Mesenchymal stem cell (in vitro differentiated cells and primary cell): ENCODE measurements around the gene KCTD21.
"Not testable (repeated sequence)": the region's sequence is repeated elsewhere in the genome, so short reads cannot be mapped to it uniquely, and the experiment has no call there.

Experiments
- DNase-seq: peaks from one replicate; pipeline ENCODE4 v3.0.0-alpha.2; 2013
- H2AFZ ChIP-seq: one replicate; pipeline ENCODE4 v1.6.1; 2013; ENCODE audit warnings: low read depth, mild to moderate bottlenecking, control low read depth, inconsistent platforms, low read length, moderate library complexity
- H2AK5ac ChIP-seq: 2 replicates; pipeline ENCODE4 v1.6.1; 2013; ENCODE audit warnings: low read length, moderate library complexity, mild to moderate bottlenecking, inconsistent platforms; ENCODE audit not compliant: severe bottlenecking
- H2BK120ac ChIP-seq: one replicate; pipeline ENCODE4 v1.6.1; 2013; ENCODE audit warnings: low read depth, mild to moderate bottlenecking, inconsistent platforms, low read length, moderate library complexity
- H2BK12ac ChIP-seq, 2 experiments: one replicate each; pipeline ENCODE4 v1.6.1; 2013; ENCODE audit warnings: inconsistent platforms in 2 of 2, low read length in 2 of 2, mild to moderate bottlenecking in 2 of 2, moderate library complexity in 2 of 2, control low read depth in 1 of 2
- H2BK15ac ChIP-seq: one replicate; pipeline ENCODE4 v1.6.1; 2013; ENCODE audit warnings: mild to moderate bottlenecking, low read depth, inconsistent platforms; ENCODE audit not compliant: poor library complexity, severe bottlenecking
- H2BK5ac ChIP-seq: 2 replicates; pipeline ENCODE4 v1.6.1; 2013; ENCODE audit warnings: low read depth, mild to moderate bottlenecking, low read length, control low read depth, inconsistent platforms; ENCODE audit not compliant: poor library complexity, severe bottlenecking
- H3K14ac ChIP-seq, 2 experiments: one replicate each; pipeline ENCODE4 v1.6.1; 2013; ENCODE audit warnings: inconsistent platforms in 2 of 2, low read length in 2 of 2, control low read depth in 1 of 2, mild to moderate bottlenecking in 1 of 2, moderate library complexity in 1 of 2
- H3K18ac ChIP-seq, 2 experiments: one replicate each; pipeline ENCODE4 v1.6.1; 2013; ENCODE audit warnings: inconsistent platforms in 2 of 2, low read length in 2 of 2, control low read depth in 1 of 2, low read depth in 1 of 2, mild to moderate bottlenecking in 1 of 2
- H3K23ac ChIP-seq, 2 experiments: one replicate each; pipeline ENCODE4 v1.6.1; 2013; ENCODE audit warnings: inconsistent platforms in 2 of 2, low read length in 2 of 2, mild to moderate bottlenecking in 2 of 2, moderate library complexity in 2 of 2, control low read depth in 1 of 2
- H3K27ac ChIP-seq: 2 replicates; pipeline ENCODE4 v1.5.1; 2013; ENCODE audit warnings: mild to moderate bottlenecking, moderate library complexity, low read length, control low read depth, inconsistent platforms; ENCODE audit not compliant: poor library complexity, severe bottlenecking
- H3K27me3 ChIP-seq, 2 experiments: 2 replicates each; pipeline versions ENCODE4 v1.6.1 to v1.7.0; 2013; ENCODE audit warnings: low read length in 2 of 2, mild to moderate bottlenecking in 2 of 2, moderate library complexity in 2 of 2, control low read depth in 1 of 2, inconsistent platforms in 1 of 2; ENCODE audit not compliant: control insufficient read depth in 1 of 2, insufficient read depth in 1 of 2
- H3K36me3 ChIP-seq, 2 experiments: 2 replicates each; pipeline versions ENCODE4 v1.6.1 to v1.7.0; 2013; ENCODE audit warnings: low read length in 2 of 2, control low read depth in 1 of 2, inconsistent platforms in 1 of 2, low read depth in 1 of 2, mild to moderate bottlenecking in 1 of 2; ENCODE audit not compliant: insufficient read depth in 2 of 2, control insufficient read depth in 1 of 2
- H3K4ac ChIP-seq, 2 experiments: one replicate each; pipeline ENCODE4 v1.6.1; 2013; ENCODE audit warnings: inconsistent platforms in 2 of 2, low read length in 2 of 2, mild to moderate bottlenecking in 2 of 2, moderate library complexity in 2 of 2, control low read depth in 1 of 2, low read depth in 1 of 2
- H3K4me1 ChIP-seq: 2 replicates; pipeline ENCODE4 v1.6.1; 2013; ENCODE audit warnings: low read depth, low read length, control low read depth; ENCODE audit not compliant: control insufficient read depth, insufficient read depth
- H3K4me2 ChIP-seq: 2 replicates; pipeline ENCODE4 v1.6.1; 2013; ENCODE audit warnings: low read length, mild to moderate bottlenecking, inconsistent platforms; ENCODE audit not compliant: poor library complexity, severe bottlenecking
- H3K4me3 ChIP-seq, 2 experiments: 2 replicates each; pipeline versions ENCODE4 v1.5.1 to v1.7.0; 2013; ENCODE audit warnings: low read length in 2 of 2, mild to moderate bottlenecking in 2 of 2, control low read depth in 1 of 2, low read depth in 1 of 2; ENCODE audit not compliant: insufficient read depth in 1 of 2
- H3K79me1 ChIP-seq: replicated peaks from 2 replicates; pipeline ENCODE4 v1.6.1; 2013; ENCODE audit warnings: mild to moderate bottlenecking, control low read depth, low read length, inconsistent platforms; ENCODE audit not compliant: poor library complexity, severe bottlenecking
- H3K9ac ChIP-seq: 2 replicates; pipeline ENCODE4 v1.7.0; 2013; ENCODE audit warnings: mild to moderate bottlenecking, low read length, moderate library complexity
- H3K9me3 ChIP-seq: 2 replicates; pipeline ENCODE4 v1.7.0; 2013; ENCODE audit warnings: mild to moderate bottlenecking, low read length; ENCODE audit not compliant: control insufficient read depth
- H4K8ac ChIP-seq: one replicate; pipeline ENCODE4 v1.6.1; 2013; ENCODE audit warnings: inconsistent platforms, mild to moderate bottlenecking, low read length, moderate library complexity
- H4K91ac ChIP-seq: one replicate; pipeline ENCODE4 v1.6.1; 2013; ENCODE audit warnings: mild to moderate bottlenecking, low read length, inconsistent platforms
- WGBS: methylation state at CpG from one replicate; pipeline ENCODE4 v1.1.7; 2013; ENCODE audit warnings: mixed read lengths; 5-methylcytosine and 5-hydroxymethylcytosine counted together

The KCTD21 gene

DNA sequence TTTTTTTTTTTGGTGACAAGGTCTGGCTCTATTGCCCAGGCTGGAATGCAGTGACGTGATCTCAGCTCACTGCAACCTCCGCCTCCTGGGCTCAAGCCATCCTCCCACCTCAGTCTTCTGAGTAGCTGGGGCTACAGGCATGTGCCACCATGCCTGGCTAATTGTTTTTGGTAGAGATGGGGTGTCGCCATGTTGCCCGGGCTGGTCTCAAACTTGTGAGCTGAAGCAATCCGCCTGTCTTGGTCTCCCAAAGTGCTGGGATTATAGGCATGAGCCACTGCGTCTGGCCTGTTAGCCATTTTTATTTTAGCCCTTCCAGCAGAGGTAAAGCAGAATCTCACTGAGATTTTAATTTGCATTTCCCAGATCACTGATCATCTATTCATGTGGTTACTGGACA lies 44.6 kb upstream of the KCTD21 start:
- not testable (repeated sequence) for H3K79me1 ChIP-seq, H4K91ac ChIP-seq, H3K4me2 ChIP-seq, H3K4ac ChIP-seq, H3K9me3 ChIP-seq, H2BK15ac ChIP-seq, DNase-seq, H3K4me1 ChIP-seq, H3K27ac ChIP-seq, H3K9ac ChIP-seq, H2BK12ac ChIP-seq, H3K27me3 ChIP-seq, H2BK120ac ChIP-seq, H3K14ac ChIP-seq, H4K8ac ChIP-seq, H2BK5ac ChIP-seq, H3K23ac ChIP-seq, H2AFZ ChIP-seq, H3K4me3 ChIP-seq, H3K18ac ChIP-seq
- peak overlapping the region; percentile 21 for H2AK5ac ChIP-seq
- 99% methylated on average over 4 of the region's 6 CpGs for WGBS
- H3K36me3 ChIP-seq = peaks cover 0 to 11% of the 10 kb centered on the region in 2 experiments

GRCh38 chr11:78231962-78232501 lies 43.6 kb upstream of the KCTD21 start:
- H3K9ac ChIP-seq = peak overlapping the region; percentile 25
- H3K18ac ChIP-seq = no peak overlapping the region
- H2BK15ac ChIP-seq = no peak overlapping the region
- no peak overlapping the region for H3K14ac ChIP-seq
- peak overlapping the region in 1 of 2 experiments; percentile 36 for H3K4me3 ChIP-seq
- H4K91ac ChIP-seq = no peak overlapping the region
- no peak overlapping the region for H3K4ac ChIP-seq
- H2AFZ ChIP-seq = no peak overlapping the region
- no peaks in the 10 kb centered on the region for H3K27me3 ChIP-seq
- peak overlapping the region; percentile 7 for H3K27ac ChIP-seq
- peak; percentile 58 for DNase-seq
- H2BK12ac ChIP-seq = no peak overlapping the region
- peaks cover 5% of the 10 kb centered on the region for H3K79me1 ChIP-seq
- no peaks in the 10 kb centered on the region for H3K9me3 ChIP-seq
- peaks cover 1% of the 10 kb centered on the region for H3K4me1 ChIP-seq
- no peak overlapping the region for H2BK5ac ChIP-seq
- H3K36me3 ChIP-seq = peaks cover 0 to 5% of the 10 kb centered on the region in 2 experiments
- H4K8ac ChIP-seq = no peak overlapping the region
- H2BK120ac ChIP-seq = no peak overlapping the region
- H3K23ac ChIP-seq = no peak overlapping the region
- H2AK5ac ChIP-seq = no peak overlapping the region
- no peak overlapping the region for H3K4me2 ChIP-seq

DNA sequence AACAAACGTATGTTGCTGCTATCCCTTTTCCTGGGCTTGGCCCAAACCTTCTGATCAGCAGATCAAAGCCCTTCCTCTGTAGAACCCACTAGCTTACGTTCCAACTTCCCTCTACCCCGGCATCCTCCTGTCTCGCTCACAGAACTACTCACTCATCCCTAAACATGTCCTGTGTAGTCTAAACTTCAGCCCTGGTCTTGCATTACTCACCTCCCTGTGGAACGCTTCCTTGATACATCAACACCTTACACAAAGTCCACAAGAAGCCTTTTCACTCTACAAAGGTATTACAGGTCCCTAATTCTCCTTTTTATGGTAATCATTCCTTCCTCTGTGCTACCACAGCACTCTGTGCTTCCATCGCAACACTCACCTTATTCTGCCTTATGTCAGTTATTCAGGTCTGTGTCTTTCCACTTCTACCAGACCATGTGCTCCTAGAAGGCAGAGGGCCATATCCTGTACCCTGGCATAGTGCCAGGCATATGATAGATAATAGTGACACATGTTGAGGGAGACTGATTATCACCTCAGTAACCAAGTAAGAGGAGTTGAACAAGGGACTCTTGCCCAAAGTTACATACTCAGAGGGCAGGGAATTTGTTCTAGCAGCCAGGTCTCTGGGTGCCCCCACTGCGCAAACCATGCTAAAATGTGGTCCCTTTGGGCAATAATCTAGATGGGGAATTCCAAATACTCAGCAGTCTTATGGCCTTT lies 41.9 kb upstream of the KCTD21 start:
- H3K9me3 ChIP-seq = no peaks in the 10 kb centered on the region

DNA sequence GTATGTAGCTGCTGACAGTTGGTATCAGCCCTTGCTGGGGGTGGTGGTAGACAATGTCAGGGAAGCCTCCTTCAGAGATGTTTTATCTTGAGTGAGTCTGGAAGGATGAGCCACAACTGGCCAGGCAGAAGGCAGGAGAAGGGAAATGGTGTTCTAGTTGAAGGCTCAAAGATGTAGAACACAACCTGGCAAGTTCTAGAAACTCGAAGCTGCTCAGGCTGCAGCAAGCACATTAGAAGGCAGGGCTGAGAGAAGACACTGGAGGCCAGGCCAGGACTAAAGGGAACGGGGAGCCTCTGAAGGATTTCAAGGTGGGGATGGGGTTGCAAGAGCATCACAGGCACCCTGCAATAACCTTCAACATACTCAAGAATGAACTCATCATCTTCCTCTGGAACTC lies 40.7 kb upstream of the KCTD21 start:
- no peak overlapping the region for H2BK15ac ChIP-seq
- no peak overlapping the region for H4K91ac ChIP-seq
- H3K18ac ChIP-seq = no peak overlapping the region
- H2BK120ac ChIP-seq = no peak overlapping the region
- peaks cover 14 to 27% of the 10 kb centered on the region in 2 experiments for H3K36me3 ChIP-seq
- no peak overlapping the region for H3K9ac ChIP-seq
- H2AK5ac ChIP-seq = no peak overlapping the region
- no peak overlapping the region for H3K4ac ChIP-seq
- no peak overlapping the region for H3K14ac ChIP-seq
- no peak overlapping the region for H3K27ac ChIP-seq
- 100% methylated on average over 2 of the region's 2 CpGs for WGBS
- no peak overlapping the region for H4K8ac ChIP-seq
- H2AFZ ChIP-seq = no peak overlapping the region
- H3K4me3 ChIP-seq = no peak overlapping the region
- no peak overlapping the region for H3K23ac ChIP-seq
- no peak for DNase-seq
- peaks cover 4% of the 10 kb centered on the region for H3K4me1 ChIP-seq
- no peaks in the 10 kb centered on the region for H3K9me3 ChIP-seq
- H3K4me2 ChIP-seq = no peak overlapping the region
- H2BK12ac ChIP-seq = no peak overlapping the region
- H2BK5ac ChIP-seq = no peak overlapping the region
- H3K27me3 ChIP-seq = no peaks in the 10 kb centered on the region
- H3K79me1 ChIP-seq = peaks cover 5% of the 10 kb centered on the region

More for the DNA sequence above, 41.9 kb upstream of the KCTD21 start:
- no peak overlapping the region for H3K9ac ChIP-seq
- no peak overlapping the region for H3K4me2 ChIP-seq
- no peak overlapping the region for H3K18ac ChIP-seq
- H3K14ac ChIP-seq = no peak overlapping the region
- H3K4me1 ChIP-seq = peaks cover 4% of the 10 kb centered on the region
- no peak overlapping the region for H2AK5ac ChIP-seq
- no peak overlapping the region for H2BK15ac ChIP-seq
- DNase-seq = no peak
- peaks cover 4 to 15% of the 10 kb centered on the region in 2 experiments for H3K36me3 ChIP-seq
- H2BK120ac ChIP-seq = no peak overlapping the region
- H3K27ac ChIP-seq = no peak overlapping the region
- peaks cover 5% of the 10 kb centered on the region for H3K79me1 ChIP-seq
- H2AFZ ChIP-seq = no peak overlapping the region
- peak overlapping the region in 1 of 2 experiments; percentile 23 for H2BK12ac ChIP-seq
- H3K4ac ChIP-seq = no peak overlapping the region
- WGBS = 93% methylated on average over 7 of the region's 7 CpGs
- H2BK5ac ChIP-seq = no peak overlapping the region
- no peak overlapping the region for H4K91ac ChIP-seq
- no peak overlapping the region for H4K8ac ChIP-seq
- no peak overlapping the region for H3K4me3 ChIP-seq
- no peak overlapping the region for H3K23ac ChIP-seq
- H3K27me3 ChIP-seq = no peaks in the 10 kb centered on the region
